ENCODE data around the gene PDCD1LG2.
"Not testable (repeated sequence)": the region's sequence is repeated elsewhere in the genome, so short reads cannot be mapped to it uniquely, and the experiment has no call there.

Gene PDCD1LG2

DNA sequence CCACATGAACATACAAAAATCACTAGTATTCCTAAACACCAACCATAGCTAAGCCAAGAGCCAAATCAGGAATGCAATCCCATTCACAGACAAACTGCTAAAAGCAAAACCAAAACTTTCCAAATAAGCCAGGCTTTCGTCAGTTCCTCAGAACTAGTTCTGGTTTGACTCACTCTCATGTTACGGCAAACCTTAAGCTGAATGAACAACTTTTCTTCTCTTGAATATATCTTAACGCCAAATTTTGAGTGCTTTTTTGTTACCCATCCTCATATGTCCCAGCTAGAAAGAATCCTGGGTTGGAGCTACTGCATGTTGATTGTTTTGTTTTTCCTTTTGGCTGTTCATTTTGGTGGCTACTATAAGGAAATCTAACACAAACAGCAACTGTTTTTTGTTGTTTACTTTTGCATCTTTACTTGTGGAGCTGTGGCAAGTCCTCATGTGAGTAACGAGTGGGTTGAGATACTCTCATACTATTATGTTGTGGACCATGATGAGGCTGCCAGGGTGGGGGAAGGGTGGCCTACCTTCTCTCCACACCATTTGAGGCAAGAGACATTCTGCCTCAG lies at the start of gene PDCD1LG2:
Gene PDCD1LG2 (plus strand): TSS at position 172 of the 572 bp plus-strand sequence. CDS start 12,016 bp downstream, outside the sequence.
- DNase-seq: no peak

DNA sequence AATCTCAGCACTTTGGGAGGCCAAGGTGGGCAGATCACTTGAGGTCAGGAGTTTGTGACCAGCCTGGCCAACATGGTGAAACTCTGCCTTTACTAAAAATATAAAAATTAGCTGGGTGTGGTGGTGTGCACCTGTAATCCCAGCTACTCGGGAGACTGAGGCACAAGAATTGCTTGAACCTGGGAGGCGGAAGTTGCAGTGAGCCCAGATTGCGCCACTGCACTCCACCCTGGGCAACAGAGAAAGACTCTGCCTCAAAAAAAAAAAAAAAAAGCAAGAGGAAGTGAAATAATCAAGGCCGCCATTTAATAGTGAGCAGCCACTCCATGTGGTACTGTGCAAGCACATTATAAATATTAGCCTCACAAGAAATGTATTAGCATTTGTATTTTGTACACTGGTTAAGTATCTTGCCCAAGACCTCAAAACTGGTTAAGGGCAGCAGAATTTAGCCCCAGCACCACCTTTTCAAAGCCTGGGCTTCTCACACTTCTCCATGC lies 45.5 kb upstream of the PDCD1LG2 start:
- DNase-seq: not testable (repeated sequence)

DNA sequence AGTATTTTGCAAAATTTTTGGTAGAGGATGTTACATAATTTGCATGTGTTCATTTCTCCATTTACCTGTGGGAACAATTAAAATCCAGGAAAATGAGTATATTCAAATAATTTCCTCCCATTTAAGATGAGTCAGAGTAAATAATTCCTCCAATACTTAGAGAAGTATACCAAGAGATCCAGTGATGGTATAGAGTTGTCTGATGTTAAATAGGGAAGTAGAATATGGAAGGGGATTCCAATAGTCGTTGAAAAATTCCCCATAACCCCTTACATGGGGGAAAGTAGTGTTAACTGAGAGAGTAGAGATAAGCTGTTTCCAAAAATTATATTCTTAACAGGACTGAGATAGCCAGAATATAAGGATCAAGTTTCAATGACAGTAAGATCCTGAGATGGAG lies 44.3 kb upstream of the PDCD1LG2 start:
- DNase-seq: no peak

DNA sequence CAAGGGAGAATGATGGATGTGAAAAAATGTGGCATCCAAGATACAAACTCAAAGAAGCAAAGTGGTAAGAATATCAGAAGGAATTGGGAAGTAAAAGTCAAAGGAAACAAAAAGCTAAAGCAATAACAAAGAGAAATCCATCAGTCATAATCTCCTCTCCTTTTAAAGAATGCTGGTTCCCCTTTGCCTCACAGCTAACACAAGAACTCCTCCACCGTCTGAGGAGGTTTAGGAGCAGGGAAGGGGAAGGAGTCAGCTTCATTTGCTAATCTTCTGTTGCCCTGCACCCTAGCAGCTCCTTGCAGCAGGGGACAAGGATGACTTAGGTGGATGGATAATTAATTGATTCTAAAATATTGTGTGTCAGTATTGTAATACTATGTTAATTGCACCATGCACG lies 43.6 kb upstream of the PDCD1LG2 start:
- no peak for DNase-seq

DNA sequence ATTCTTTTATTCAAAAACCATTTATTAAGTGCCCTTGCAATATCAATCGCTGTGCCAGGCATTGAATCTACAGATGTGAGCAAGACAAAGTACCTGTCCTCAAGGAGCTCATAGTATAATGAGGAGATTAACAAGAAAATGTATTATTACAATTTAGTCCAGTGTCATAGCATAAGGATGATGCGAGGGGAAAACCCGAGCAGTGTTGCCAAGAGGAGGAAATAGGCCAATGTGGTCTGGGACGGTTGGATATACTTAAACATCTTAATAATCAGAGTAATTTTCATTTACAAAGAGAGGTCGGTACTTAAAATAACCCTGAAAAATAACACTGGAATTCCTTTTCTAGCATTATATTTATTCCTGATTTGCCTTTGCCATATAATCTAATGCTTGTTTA lies 41.5 kb upstream of the PDCD1LG2 start:
- DNase-seq: no peak

DNA sequence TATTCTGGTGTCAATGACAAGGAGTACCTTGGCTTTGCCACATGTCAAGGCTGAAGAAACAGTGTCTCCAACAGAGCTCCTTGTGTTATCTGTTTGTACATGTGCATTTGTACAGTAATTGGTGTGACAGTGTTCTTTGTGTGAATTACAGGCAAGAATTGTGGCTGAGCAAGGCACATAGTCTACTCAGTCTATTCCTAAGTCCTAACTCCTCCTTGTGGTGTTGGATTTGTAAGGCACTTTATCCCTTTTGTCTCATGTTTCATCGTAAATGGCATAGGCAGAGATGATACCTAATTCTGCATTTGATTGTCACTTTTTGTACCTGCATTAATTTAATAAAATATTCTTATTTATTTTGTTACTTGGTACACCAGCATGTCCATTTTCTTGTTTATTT lies 40.2 kb upstream of the PDCD1LG2 start:
- DNase-seq: peak; percentile 21

DNA sequence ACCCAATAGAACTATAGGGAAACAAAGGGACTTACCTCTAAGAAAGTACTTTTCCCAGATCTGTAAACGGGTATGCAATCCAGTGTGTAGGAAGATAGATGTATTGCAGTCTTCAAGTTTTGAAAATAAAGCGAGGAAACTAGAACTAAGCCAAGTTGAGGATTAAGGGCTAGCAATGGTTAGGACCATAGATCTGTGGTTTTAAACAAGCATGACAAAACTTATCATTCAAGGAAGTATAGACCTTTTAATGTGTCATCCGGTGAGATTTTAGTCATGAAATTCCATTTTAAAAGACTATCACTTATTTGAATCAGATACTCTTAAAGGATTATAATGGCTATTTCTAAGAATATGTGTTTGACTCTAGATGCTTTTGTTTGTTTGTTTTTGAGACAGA lies 39.5 kb upstream of the PDCD1LG2 start:
- DNase-seq: no peak

DNA sequence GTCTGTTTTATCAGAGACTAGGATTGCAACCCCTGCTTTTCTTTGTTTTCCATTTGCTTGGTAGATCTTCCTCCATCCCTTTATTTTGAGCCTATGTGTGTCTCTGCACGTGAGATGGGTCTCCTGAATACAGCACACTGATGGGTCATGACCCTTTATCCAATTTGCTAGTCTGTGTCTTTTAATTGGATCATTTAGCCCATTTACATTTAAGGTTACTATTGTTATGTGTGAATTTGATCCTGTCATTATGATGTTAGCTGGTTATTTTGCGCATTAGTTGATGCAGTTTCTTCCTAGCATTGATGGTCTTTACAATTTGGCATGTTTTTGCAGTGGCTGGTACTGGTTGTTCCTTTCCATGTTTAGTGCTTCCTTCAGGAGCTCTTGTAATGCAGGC lies 34.7 kb upstream of the PDCD1LG2 start:
- not testable (repeated sequence) for DNase-seq

DNA sequence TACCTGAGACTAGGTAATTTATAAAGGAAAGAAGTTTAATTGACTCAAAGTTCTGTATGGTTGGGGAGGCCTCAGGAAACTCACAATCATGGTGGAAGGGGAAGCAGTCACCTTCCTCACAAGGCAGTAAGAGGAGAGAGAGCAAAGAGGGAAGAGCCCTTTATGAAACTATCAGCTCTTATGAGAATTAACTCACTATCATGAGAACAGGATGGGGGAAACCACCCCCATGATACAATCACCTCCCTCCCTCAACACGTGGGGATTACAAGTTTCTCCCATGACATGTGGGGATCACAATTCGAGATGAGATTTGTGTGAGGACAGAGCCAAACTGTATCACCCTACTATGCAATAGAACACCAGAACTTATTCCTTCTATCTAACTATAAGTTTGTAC lies 32.1 kb upstream of the PDCD1LG2 start:
- DNase-seq: peak; percentile 19

DNA sequence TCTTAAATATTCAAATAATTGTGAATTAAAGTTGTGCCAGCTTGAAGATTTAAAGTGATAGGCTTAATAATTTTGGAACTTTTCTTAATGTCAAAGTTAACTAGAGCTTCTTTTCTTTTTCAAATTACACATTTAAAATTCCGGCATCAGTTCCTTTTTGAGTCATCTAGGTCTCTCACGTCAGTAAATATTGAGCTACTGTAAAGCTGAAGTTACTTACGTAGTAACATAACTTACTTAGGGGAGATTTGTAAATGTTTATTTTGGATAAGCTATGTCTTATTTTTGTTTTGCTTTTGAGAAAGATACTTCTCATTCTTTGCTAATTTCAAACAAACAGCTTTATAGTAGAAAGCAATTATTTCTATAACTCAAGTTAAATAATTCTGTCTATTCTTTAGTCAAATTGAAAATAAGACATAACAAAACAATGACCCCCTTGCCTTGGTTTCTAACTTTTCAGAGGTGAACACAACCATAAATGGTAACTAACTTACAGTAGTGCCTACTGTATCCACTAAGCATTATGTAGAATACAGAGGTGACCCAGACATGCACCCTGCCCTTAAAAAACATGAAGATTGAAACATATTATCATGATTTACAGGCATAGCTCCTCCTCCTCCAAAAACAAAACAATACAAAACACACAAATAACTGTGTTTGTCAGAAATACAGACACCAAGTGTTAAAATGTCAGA lies 30.2 kb upstream of the PDCD1LG2 start:
- no peak for DNase-seq

DNA sequence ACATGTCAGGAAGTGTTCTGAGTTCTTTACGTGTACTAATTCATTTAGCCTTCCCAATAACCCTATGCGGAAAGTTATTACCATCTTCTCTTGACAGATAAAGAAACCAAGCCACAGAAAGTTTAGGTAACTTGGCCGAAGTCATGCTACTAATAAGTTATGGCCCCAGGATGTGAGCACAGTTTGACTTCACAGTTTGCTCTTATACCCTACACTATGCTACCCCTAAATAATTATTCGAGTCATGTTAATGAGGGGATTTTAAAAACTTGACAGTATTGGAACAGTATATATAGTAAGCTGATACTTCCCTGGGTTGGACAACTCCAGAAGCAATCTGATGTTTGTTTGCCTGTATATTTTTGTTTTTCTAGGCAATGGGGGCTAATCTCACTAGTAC lies 29.4 kb upstream of the PDCD1LG2 start:
- no peak for DNase-seq

DNA sequence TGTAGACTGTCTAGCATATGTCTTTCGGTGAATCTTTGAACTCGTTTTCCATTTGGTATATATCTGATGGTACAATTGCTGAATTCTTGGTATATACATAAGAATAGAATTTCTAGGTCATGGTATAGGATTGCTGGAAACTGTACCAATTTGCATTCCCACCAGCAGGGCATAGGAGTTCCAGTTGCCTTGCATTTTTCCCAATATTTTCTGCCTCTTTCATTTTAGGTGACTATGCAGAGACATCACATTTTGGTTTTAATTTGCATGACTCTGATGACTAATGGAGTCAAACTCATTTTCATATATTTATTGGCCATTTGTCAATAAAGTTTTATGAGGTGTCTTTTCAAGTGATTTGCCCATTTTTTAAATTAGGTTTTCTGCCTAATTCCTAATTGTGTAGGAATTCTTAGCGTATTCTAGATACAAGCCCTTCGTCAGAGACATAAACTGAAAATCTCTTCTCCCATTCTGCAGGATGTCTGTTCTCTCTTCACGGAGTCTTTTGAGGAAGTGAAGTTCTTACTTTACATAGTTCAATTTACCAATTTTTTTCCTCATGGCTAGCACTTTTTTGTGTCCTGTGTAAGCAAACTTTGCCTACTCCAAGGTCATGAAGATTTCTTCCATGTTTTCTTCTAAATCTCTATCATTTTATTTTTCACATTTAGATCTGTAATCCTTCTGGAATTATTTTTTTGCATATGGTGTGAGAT lies 28.9 kb upstream of the PDCD1LG2 start:
- DNase-seq: no peak

DNA sequence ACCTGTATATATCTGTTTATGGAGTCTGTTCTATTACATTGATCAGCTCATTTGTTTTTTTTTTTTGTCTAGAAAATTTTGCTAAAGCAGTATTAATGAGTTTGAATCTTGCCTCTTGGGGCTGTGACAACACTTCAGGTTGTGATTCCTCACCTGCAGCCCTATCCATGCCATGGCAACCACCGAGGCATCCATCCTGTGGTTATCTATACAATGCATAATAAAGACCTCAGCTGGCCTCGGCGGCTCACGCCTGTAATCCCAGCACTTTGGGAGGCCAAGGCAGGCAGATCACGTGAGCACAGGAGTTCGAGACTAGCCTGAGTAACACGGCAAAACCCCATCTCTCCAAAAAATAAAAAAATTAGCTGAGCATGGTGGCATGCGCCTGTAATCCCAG lies 28.1 kb upstream of the PDCD1LG2 start:
- DNase-seq: no peak

DNA sequence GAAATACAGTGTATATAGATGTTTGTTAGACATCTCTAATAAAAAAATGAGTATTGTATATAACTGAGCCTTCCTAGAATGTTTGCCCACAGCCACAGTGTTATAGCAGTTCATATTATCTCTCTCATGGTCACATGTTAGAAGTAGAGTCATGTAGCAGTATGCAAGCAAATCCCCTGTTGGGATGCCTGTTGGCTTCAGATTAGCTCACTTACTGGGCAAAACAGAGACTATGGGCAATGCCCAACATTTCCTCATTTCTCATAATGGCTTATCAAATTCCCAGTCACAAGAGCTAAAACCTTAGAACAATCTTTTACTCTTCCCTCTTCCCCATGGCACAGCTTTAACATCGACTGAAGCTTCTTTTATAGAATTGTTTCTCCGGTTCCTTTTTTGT lies 27.0 kb upstream of the PDCD1LG2 start:
- peak; percentile 91 for DNase-seq

DNA sequence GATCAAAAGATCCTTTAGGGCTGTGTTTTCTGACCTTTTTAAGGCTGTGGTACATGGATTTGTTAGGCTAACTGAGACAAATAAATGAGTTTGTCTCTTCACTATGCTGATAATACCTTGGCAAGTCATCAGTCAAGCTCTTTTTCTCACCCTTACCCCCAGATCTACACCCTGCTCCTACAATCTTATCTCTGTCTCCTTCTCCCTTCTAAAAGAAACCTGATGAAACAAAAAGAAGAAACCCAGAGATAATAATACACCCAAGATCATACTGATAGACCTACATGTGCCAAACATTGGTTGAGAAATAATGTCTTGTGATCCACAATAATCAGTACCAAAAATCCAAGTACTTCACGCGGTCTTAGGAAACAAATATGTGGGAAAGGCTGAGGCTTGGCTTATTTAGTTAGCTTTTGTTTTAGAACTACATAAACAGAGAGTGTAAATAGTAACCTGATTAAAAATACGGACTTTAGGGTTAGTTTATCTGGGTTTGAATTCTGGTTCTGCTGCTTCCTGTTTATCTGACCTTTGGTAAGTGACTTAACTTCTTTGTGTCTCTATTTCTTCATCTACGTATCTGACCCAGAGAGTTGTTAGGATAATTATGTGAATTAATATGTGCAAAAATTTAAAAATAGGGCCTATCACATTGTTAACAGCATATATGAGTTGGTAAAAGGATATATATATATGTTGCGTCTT lies 24.8 kb upstream of the PDCD1LG2 start:
- DNase-seq: peak; percentile 33

DNA sequence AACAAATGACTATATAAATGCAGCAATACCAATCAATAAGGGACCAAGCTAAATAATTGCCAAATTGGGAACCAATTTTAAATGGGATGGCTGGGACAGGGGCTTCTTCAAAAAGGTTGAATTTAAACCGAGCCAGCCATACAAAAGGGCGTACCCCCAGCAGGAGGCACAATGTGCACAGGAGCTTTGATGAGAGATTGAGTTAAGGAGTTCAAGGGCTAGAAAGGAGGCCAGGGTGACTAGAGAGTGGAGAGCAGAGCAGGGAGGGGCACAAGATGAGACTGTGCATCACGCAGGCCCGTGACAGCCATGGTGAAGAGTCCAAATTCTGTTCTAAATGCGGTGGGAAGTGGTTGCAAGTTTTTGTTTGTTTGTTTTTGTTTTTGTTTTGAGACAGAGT lies 23.3 kb upstream of the PDCD1LG2 start:
- peak; percentile 28 for DNase-seq

DNA sequence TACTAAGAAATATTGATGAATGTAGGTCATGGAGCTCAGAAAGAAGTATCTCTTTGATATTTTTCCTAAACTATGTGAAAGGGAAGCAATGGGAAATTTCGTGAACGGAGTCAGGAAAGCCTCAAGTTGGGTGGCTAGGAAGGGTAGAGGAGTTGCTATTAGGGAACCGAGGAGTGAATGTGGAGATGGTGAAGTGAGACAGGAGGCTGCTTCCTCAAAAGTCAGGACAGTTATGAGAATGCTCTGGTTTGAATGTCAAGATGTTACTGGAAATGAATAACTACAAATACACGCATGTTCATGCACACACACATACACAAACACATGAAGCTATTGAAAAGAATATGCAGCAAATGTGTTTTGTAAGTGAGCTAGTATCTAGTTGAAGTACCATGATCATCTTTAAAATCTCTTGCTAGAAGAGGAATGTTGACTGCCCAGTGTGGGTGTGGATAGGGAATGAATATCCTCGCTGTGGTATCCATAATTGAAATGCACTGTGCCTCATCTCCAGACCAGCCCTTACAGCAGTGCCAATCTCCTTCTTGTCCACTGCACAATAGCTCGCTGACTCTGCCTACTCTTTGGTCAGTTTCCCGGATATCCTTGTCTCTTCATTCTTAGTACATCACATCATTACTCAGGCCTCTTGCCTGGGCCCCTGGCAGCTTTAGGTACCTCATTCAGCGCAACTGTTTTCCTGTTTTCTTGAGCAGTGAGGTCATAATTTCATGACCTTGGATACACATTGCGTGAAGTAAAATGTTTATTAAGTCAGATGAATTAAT lies 21.9 kb upstream of the PDCD1LG2 start:
- DNase-seq: no peak

DNA sequence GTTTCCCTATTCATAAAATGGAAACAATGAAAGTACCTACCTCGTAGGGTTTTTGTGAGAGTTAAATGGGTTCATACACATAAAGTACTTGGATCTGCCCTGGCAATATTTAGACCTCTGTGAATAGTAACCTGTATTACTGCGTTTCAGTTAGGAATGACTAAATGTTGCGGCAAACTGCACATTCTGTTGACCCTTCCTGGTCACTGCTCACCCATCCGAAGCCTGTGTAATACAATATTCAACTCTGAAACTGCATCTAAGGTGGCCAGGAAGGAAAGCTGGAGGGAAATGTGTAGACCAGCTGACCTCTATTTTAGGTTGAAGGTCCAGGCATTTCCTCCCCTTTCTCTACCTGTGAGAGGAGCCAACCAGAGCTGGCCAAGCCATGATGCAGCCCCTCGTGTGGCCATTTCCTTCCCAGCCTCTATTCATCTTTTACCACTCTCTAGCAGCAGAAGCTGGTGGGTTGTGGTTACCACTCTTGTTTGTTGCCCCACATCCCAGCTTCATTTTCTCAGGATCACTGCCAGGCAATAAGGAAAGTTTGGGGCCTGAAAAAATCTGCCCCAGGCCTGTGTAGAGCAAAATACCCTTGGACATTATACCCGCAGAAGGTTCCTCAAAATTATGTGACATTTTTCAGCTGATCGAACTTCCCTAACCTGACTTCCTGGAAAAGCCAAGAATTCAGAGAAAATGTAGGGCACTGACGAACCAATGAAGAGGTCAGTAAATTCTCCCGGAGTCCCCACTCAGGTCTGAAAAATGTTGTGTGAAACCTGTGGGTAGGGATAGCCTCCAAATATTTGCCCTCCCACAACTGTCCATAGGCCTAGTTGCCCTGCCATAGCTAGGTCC lies 20.5 kb upstream of the PDCD1LG2 start:
- no peak for DNase-seq

DNA sequence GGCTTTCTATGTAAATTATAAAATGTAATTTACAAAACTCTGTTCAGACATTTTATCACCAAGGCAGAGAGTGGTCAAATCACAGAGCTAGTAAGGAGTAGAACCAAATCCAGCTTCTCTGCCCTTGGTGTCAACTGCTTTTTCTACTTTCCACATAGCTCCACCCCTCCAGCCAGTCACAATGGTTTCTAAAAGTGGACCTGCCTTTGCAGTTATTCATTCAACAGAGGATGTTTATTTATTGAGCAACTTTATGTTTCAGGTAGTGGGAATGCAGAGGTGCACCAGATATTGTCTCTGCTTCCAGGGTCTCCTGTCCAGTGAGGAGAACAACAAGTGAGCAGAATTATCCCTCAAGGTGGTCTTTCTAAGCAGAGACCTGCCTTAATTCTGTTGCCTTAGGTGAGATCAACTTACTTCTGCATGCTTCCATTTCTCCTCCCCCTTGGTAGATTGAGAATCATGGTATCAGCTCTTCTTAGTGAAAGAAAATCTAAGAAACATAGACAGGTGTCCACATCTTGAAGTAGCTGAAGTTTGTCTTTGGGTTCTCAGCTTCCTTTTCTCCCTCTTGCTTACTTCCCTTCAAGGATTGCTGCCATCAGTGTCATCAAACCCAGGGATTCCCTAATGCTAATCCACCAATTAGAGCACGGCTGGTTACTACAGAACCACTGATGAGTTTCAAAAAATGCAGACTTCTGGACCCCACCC lies 17.2 kb upstream of the PDCD1LG2 start:
- no peak for DNase-seq

DNA sequence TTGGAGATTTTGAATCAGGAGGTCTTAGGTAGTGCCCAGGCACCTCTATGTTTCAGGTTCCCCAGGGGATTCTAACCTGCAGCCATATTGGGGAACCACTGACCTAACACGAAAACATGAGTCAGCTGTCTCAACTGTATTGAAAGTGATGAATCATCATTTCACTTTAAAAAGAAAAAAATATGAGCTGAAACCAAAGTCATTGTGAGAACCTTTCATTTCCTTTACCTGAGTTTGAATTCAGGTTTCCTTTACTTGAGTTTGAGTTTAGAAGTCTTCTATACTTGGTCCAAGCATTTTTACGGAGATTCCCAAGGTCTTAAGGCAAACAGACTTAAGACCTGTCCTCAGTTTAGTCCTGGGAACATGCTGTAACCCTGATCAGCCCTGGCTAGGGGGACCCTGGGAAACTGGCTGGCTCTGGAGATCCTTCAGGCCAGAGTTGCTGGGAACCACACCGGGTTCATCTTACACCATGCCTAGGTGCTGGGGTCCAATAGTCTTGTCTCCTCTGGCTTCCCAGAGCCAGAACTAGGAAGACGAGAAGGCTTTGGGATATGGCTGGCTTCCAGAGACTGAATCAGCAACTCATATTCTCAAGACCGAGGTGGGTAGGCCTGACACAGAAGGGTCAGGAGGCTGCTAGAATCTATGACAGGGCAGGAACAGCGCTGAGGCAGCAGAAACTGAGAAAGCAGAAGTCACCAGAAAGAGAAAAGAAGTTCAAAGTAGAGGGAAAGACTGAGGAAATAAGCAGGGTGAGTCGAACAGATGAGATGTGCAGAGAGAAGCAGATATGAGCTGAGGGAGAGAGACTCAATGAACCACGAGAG lies 16.4 kb upstream of the PDCD1LG2 start:
- peak; percentile 69 for DNase-seq
